B cell (primary cell): Measurements from ENCODE around the gene SALL2.

Experiments
- EZH2 ChIP-seq: IDR thresholded peaks from 2 replicates; pipeline ENCODE4 v1.6.1; 2012; ENCODE audit warnings: borderline replicate concordance, low read depth, mild to moderate bottlenecking, moderate library complexity, low read length; ENCODE audit not compliant: insufficient read depth, poor library complexity, severe bottlenecking
- TF ChIP-seq, protein P1 (sequence below): fragments of 200-600 bp; IDR thresholded peaks from one replicate; pipeline ENCODE4 v1.8.0; 2022; ENCODE audit warnings: antibody characterized with exemption, mild to moderate bottlenecking

DNA sequence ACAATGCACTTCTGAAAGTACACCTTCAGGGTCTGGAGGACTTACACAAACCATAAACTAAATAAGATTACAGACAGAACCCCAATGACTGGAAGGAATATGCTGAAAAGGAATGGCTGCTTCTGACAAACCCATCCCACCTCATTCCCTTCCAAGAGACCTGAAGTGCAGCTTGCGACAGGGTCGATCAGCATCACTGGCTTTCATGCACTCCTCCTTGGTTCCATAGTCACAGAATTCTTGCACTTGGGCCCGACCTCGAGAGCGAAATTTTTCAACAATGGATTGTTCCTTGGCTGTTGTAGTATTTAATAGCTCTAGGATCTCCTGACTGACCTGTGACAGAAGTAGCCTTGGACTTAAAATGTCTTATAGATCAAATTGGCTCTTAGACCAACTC, 24.6 kb downstream of the SALL2 start:
- TF ChIP-seq, protein P1, sequence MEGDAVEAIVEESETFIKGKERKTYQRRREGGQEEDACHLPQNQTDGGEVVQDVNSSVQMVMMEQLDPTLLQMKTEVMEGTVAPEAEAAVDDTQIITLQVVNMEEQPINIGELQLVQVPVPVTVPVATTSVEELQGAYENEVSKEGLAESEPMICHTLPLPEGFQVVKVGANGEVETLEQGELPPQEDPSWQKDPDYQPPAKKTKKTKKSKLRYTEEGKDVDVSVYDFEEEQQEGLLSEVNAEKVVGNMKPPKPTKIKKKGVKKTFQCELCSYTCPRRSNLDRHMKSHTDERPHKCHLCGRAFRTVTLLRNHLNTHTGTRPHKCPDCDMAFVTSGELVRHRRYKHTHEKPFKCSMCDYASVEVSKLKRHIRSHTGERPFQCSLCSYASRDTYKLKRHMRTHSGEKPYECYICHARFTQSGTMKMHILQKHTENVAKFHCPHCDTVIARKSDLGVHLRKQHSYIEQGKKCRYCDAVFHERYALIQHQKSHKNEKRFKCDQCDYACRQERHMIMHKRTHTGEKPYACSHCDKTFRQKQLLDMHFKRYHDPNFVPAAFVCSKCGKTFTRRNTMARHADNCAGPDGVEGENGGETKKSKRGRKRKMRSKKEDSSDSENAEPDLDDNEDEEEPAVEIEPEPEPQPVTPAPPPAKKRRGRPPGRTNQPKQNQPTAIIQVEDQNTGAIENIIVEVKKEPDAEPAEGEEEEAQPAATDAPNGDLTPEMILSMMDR, result no peak
- no peak for TF ChIP-seq EZH2
